Dendritic cell treated with granulocyte-macrophage colony-stimulating factor and Interleukin-4, amounts not matched to agents 40 ng/mL and 50 ng/mL, for 4 days (primary cell): ENCODE data around the gene PTPRB.
"Not testable (repeated sequence)": the region's sequence is repeated elsewhere in the genome, so short reads cannot be mapped to it uniquely, and the experiment has no call there.

Experiments used
- H3K27ac Mint-ChIP-seq: one replicate; pipeline ENCODE4 v1.8.0; 2022; ENCODE audit warnings: mild to moderate bottlenecking, mixed read lengths
- H3K27me3 Mint-ChIP-seq: one replicate; pipeline ENCODE4 v1.8.0; 2022; ENCODE audit warnings: mild to moderate bottlenecking, mixed read lengths
- H3K36me3 Mint-ChIP-seq: one replicate; pipeline ENCODE4 v1.8.0; 2022; ENCODE audit warnings: low read depth, mixed read lengths
- H3K4me1 Mint-ChIP-seq: one replicate; pipeline ENCODE4 v1.8.0; 2022; ENCODE audit warnings: low read depth, mixed read lengths
- H3K4me3 Mint-ChIP-seq: one replicate; pipeline ENCODE4 v1.8.0; 2022; ENCODE audit warnings: mild to moderate bottlenecking, moderate library complexity, mixed read lengths
- H3K9me3 Mint-ChIP-seq: one replicate; pipeline ENCODE4 v1.8.0; 2022; ENCODE audit warnings: mixed read lengths
- intact Hi-C: fragments of 100-400 bp; cut with micrococcal nuclease; formaldehyde crosslinking; loops from one replicate; pipeline ENCODE4 v1.15.0; 2022

Gene PTPRB

DNA sequence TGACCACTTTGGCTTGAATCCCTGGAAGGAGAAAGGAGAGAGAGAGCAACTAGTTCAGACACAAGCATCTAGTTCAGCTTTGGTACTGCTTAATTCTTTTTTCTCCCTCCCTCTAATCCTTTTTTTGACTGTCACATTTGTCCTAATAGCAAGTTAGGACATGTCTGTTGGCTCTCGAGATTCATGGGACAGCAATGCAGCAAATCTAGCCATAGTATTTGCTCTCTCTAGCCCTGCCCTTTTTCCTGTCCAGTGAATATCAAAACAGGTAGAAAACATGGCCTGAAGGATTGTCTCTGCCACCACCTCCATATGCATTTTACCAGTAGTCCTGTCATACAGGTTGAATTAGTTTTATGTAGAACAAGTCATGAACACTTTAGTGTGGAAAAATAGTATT, 116.4 kb downstream of the PTPRB start:
- H3K27me3 Mint-ChIP-seq: no peaks in the 10 kb centered on the region
- no peak overlapping the region for H3K4me3 Mint-ChIP-seq
- H3K36me3 Mint-ChIP-seq: no peaks in the 10 kb centered on the region
- H3K27ac Mint-ChIP-seq: no peak overlapping the region
- intact Hi-C loops: no loop called here
- no peaks in the 10 kb centered on the region for H3K4me1 Mint-ChIP-seq
- H3K9me3 Mint-ChIP-seq: no peaks in the 10 kb centered on the region

DNA sequence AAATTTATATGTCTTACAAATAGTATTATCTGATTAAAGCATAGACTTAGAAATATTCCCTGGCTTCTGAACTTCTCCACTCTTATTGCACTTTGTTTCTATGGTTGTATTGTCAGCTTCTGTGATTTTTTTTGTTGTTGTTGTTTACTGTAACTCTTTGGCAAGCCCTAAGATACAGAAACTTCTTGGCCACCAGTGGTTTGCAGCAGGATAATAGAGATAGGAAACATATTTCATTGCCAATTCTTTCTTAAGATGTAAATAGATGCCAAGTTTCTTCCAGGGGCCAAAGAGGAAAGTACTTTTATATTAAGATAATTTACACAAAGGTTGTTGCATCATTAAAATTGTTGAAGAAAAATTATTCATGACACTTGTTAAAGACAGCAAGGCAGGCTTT, 123.8 kb downstream of the PTPRB start:
- intact Hi-C loops: no loop called here
- Mint-ChIP-seq H3K27ac (no peak overlapping the region), H3K9me3 (peaks cover 3% of the 10 kb centered on the region), H3K4me3 (no peak overlapping the region), H3K4me1 (no peaks in the 10 kb centered on the region), H3K36me3 (no peaks in the 10 kb centered on the region), H3K27me3 (no peaks in the 10 kb centered on the region)

DNA sequence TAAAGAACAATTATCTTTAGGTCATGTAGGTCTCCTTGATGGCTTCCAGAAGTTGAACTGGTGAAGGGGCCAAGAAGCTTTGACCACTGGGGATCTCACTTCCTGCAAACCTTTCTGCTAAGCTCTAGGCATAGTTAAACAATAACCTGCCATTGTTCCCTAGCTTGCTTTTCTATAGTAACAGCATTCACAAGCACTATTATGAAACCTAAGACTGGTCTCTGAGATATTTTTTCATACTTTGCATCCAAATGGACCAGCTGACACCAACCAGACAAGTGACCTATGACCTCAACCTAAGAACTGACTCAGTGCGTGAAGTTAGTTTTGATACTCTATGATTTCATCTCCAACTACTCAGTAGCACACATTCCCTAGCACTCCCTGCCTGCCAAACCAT, 129.1 kb downstream of the PTPRB start:
- intact Hi-C loops: no loop called here
- no peaks in the 10 kb centered on the region for H3K27me3 Mint-ChIP-seq
- H3K27ac Mint-ChIP-seq: no peak overlapping the region
- no peaks in the 10 kb centered on the region for H3K36me3 Mint-ChIP-seq
- no peaks in the 10 kb centered on the region for H3K4me1 Mint-ChIP-seq
- H3K4me3 Mint-ChIP-seq: no peak overlapping the region
- H3K9me3 Mint-ChIP-seq: peaks cover 22% of the 10 kb centered on the region

DNA sequence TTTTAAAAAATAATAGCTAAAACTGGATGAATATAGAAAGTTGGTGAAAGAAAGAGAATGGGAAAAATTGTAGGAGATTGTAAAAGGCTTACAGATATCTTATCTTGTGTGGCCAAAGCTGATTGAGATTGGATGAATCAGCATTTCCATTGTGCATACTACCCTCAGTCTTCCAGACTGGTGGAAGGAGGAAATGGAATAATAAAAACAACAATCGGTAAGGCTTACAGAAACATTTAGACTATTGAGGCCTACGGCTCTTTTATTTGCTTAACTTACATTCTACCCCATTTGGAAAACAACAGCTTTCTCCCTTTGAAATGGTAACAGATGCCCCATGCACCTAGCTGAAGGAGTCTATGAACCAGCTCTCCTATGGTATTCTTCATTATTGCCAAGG, 129.8 kb downstream of the PTPRB start:
- intact Hi-C loops: no loop called here
- no peak overlapping the region for H3K27ac Mint-ChIP-seq
- H3K9me3 Mint-ChIP-seq: peaks cover 29% of the 10 kb centered on the region

DNA sequence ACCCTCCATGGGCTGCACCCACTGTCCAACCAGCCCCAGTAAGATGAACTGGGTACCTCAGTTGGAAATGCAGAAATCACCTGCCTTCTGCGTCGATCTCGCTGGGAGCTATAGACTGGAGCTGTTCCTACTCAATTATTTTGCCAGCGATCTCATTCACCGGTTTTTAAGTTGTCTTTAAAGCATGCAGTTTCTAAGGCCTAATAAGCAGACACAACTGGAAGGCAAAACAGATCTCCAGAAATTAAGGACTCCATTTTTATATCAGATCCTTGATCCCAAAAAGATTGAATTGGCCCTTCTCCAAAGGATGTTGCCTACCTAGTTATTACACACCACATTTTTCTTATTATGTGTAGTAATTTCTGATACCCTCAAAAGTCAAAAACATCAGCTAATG, 139.7 kb downstream of the PTPRB start:
- H3K4me1 Mint-ChIP-seq: no peaks in the 10 kb centered on the region
- H3K4me3 Mint-ChIP-seq: no peak overlapping the region
- intact Hi-C loops: no loop called here
- H3K27me3 Mint-ChIP-seq: no peaks in the 10 kb centered on the region
- H3K36me3 Mint-ChIP-seq: no peaks in the 10 kb centered on the region
- H3K27ac Mint-ChIP-seq: no peak overlapping the region
- H3K9me3 Mint-ChIP-seq: peaks cover 37% of the 10 kb centered on the region

More for the DNA sequence above, 129.8 kb downstream of the PTPRB start:
- Mint-ChIP-seq H3K36me3 (no peaks in the 10 kb centered on the region), H3K27me3 (no peaks in the 10 kb centered on the region), H3K4me1 (no peaks in the 10 kb centered on the region), H3K4me3 (no peak overlapping the region)

DNA sequence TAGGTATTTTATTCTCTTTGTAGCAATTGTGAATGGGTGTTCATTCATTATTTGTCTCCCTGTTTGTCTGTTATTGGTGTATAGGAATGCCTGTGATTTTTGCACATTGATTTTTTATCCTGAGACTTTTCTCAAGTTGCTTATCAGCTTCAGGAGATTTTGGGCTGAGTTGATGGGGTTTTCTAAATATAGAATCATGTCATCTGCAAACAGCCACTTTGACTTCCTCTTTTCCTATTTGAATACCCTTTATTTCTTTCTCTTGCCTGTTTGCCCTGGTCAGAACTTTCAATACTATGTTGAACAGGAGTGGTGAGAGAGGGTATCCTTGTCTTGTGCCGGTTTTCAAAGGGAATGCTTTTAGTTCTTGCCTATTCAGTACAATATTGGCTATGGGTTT, 144.3 kb downstream of the PTPRB start:
- H3K9me3 Mint-ChIP-seq, H3K27me3 Mint-ChIP-seq, H3K36me3 Mint-ChIP-seq, H3K4me1 Mint-ChIP-seq, intact Hi-C loops, H3K27ac Mint-ChIP-seq, H3K4me3 Mint-ChIP-seq: not testable (repeated sequence)

DNA sequence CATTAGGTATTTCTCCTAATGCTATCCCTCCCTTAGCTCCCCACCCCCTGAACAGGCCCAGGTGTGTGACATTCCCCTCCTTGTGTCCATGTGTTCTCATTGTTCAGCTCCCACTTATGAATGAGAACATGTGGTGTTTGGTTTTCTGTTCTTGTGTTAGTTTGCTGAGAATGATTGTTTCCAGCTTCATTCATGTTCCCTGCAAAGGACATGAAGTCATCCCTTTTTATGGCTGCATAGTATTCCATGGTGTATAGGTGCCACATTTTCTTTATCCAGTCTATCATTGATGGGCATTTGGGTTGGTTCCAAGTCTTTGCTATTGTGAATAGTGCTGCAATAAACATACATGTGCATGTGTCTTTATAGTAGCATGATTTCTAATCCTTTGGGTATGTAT, 146.3 kb downstream of the PTPRB start:
- H3K27me3 Mint-ChIP-seq, H3K9me3 Mint-ChIP-seq, H3K27ac Mint-ChIP-seq, H3K36me3 Mint-ChIP-seq, H3K4me3 Mint-ChIP-seq, intact Hi-C loops, H3K4me1 Mint-ChIP-seq: not testable (repeated sequence)

DNA sequence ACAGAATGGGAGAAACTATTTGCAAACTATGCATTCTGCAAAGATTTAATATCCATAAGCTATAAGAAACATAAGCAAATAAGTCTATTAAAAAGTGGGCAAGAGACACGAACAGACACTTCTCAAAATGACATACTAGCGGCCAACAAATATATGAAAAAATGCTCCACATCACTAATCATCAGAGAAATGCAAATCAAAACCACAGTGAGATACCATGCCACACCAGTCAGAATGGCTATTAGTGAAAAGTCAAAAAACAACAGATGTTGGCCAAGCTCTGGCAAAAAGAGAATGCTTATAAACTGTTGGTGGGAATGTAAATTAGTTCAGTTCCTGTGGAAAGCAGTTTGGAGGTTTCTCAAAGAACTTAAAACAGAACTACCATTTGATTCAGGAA, 149.8 kb downstream of the PTPRB start:
- H3K9me3 Mint-ChIP-seq: peaks cover 12% of the 10 kb centered on the region
- no peak overlapping the region for H3K27ac Mint-ChIP-seq
- H3K36me3 Mint-ChIP-seq: no peaks in the 10 kb centered on the region
- intact Hi-C loops: no loop called here
- no peaks in the 10 kb centered on the region for H3K4me1 Mint-ChIP-seq
- no peak overlapping the region for H3K4me3 Mint-ChIP-seq
- H3K27me3 Mint-ChIP-seq: no peaks in the 10 kb centered on the region

DNA sequence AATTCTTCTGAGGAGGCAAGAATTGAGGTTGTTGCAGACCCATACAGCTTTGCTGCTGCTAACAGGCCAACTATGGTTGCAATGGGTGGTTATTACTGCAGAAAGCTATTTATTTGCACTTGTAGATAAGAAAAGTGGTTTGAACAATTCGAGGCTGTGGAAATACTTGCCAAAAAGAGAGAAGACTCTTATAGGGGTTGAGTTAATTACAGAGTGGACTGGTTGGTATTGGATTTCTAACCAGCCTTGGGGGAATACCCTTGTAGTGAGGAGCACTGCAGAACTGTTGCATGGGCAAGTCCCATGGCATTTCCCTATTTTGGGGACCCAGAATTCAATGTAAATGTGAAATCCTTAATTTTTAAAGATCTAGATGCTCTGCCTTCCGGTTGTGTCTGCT, 150.6 kb downstream of the PTPRB start:
- H3K36me3 Mint-ChIP-seq: no peaks in the 10 kb centered on the region
- intact Hi-C loops: no loop called here
- H3K27ac Mint-ChIP-seq: no peak overlapping the region
- no peak overlapping the region for H3K4me3 Mint-ChIP-seq
- no peaks in the 10 kb centered on the region for H3K27me3 Mint-ChIP-seq
- peaks cover 12% of the 10 kb centered on the region for H3K9me3 Mint-ChIP-seq
- H3K4me1 Mint-ChIP-seq: no peaks in the 10 kb centered on the region

DNA sequence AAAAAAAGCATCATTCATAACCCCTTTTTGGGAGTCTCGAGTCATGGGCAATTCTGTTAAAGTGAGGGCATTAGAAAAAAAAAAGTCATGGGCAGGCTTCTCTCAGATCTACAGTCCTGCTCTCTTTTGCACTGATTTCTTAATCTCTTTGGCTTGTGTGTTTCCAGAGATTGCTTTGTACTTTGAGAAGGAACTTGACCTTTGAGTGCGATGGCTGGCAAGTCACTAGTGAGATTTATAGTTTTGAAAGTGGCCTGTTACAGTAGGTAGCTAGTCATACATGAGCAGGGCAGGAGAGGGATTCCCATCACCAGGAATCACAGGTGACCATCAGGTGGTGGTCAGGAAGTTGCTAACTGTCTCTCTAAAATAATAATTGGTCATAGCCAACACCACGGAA, 151.5 kb downstream of the PTPRB start:
- no peak overlapping the region for H3K4me3 Mint-ChIP-seq
- no peaks in the 10 kb centered on the region for H3K36me3 Mint-ChIP-seq
- no peaks in the 10 kb centered on the region for H3K4me1 Mint-ChIP-seq
- H3K27me3 Mint-ChIP-seq: no peaks in the 10 kb centered on the region
- H3K27ac Mint-ChIP-seq: no peak overlapping the region
- intact Hi-C loops: no loop called here
- H3K9me3 Mint-ChIP-seq: peaks cover 12% of the 10 kb centered on the region

DNA sequence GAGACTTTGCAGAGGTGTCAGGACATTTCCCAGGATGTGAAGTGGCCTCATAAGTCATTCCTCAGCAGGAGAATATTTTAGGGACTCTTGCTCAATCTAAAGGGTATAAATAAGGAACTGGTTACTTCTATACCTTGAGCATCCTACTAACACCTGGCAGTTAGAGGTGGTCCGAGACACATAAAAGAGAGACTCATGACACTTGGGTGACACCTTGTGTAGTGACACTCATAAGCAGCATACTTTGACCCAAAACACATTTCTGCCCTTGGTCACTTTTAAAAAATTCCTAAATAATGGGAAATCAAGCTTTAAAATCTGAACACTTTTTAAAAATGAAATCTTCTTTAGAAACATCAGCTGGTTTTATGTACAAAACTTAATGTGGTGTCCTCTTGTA, 152.8 kb downstream of the PTPRB start:
- intact Hi-C loops: no loop called here
- no peak overlapping the region for H3K4me3 Mint-ChIP-seq

DNA sequence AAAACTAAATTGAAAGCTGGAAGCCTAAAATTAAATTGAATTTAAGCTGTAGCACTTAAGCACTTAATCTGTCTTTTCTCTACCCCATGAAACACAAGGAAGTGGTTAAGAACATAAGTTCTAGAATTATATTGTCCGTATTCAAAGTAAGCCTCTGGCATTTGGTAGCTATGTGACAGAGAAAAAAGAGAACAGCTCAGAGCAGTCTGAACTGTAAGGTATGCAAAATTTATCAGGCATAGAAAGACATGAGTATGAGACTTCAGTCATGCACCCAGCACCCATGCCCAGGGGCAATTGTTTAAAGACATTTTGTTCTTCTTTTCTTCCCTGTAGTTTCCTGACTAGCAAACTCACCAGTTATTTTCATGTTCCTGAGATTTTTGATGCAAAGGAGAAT, 154.5 kb downstream of the PTPRB start:
- H3K4me3 Mint-ChIP-seq: no peak overlapping the region

More for the DNA sequence above, 152.8 kb downstream of the PTPRB start:
- H3K4me1 Mint-ChIP-seq: no peaks in the 10 kb centered on the region
- H3K27me3 Mint-ChIP-seq: no peaks in the 10 kb centered on the region
- no peaks in the 10 kb centered on the region for H3K36me3 Mint-ChIP-seq
- H3K9me3 Mint-ChIP-seq: peaks cover 12% of the 10 kb centered on the region
- H3K27ac Mint-ChIP-seq: no peak overlapping the region

DNA sequence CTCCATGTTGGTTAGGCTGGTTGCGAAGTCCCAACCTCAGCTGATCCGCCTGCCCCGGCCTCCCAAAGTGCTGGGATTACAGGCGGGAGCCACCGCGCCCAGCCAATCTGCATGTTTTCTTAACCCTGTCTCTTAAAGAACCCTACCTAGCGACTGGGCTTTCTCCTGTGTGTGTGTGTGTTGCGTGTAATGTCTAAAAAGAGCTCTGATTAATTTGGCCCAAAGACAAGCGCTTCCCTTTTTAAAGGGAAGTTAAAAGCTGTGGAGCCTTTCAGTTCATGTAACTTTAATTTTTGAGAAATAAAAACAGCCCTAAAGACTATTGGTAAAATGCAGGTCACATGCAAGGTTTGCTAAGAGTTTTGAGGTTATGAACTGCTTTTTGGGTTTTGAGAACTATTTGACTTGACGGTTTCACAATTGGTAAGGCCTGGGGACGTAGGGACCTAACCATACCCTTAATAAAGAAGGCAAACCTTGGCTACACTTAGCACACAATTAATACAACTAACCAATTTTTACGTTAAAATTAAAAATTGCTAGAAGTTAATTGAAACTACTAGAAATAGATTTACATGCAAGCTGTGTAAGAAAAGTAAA, 167.9 kb downstream of the PTPRB start:
- intact Hi-C loops: no loop called here
- Mint-ChIP-seq H3K4me1 (peaks cover 11% of the 10 kb centered on the region), H3K27ac (no peak overlapping the region), H3K4me3 (no peak overlapping the region), H3K36me3 (no peaks in the 10 kb centered on the region), H3K27me3 (no peaks in the 10 kb centered on the region), H3K9me3 (peaks cover 31% of the 10 kb centered on the region)

More for the DNA sequence above, 154.5 kb downstream of the PTPRB start:
- H3K27me3 Mint-ChIP-seq: no peaks in the 10 kb centered on the region
- peaks cover 12% of the 10 kb centered on the region for H3K9me3 Mint-ChIP-seq
- H3K4me1 Mint-ChIP-seq: no peaks in the 10 kb centered on the region
- no peak overlapping the region for H3K27ac Mint-ChIP-seq
- H3K36me3 Mint-ChIP-seq: no peaks in the 10 kb centered on the region
- intact Hi-C loops: no loop called here

DNA sequence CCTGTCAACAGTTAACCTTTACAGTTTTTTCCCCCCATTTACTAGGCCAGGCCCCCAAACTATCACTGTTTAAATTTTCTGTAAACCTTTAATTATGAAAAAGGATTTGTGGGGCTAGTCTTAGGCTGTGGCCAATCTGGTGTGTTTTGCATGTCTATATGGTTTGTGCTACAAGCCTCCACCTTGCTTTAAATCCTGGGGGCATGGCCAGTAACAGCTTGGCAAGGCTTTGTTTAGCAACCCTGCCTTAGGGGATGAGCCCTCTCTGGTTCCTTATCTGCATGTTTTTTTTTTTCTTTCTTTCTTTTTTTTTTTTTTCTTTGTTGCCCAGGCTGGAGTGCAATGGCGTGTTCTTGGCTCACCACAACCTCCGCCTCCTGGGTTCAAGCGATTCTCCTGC, 168.5 kb downstream of the PTPRB start:
- Mint-ChIP-seq H3K27me3 (no peaks in the 10 kb centered on the region), H3K4me1 (peaks cover 11% of the 10 kb centered on the region), H3K27ac (no peak overlapping the region), H3K9me3 (peaks cover 37% of the 10 kb centered on the region), H3K4me3 (no peak overlapping the region), H3K36me3 (no peaks in the 10 kb centered on the region)
- intact Hi-C loops: no loop called here

DNA sequence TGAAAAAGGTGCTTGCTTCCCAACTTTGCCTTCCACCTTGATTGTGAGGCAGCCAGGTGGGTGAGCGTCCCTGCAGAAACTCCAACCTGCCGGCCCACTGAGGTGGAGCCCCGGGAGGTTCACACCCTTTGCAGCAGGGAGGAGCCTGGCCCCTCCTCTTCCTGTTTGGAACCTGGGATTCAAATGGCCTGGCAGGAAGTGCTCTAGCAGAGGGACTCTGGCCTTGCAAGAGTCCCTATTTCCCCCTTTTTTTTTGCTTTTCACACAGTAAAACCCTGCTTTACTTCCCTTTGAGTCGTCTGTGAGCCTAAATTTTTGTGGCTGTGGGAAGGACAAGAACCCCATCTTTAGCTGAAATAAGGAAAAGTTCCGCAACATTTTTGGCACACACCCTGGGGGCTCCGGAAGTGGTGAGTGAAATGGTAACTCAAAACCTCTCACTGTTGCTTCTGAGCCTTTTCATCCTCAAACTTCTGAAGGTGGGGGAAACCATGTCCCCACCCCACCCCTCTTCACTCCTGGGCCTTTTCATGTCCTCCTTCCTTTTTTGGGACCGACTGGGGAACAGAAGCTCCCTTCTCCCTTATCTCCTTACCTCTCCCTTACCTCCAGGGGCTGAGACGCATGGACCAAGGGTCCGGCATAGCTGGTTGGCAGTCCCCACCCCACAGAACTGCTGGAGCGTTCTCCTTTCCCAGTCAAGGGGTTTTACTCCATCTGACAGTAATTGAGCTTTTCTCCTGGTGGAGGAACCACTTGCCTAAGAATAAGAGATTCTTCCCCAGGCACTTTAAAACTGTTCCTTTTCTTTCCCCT, 169.1 kb downstream of the PTPRB start:
- Mint-ChIP-seq H3K9me3 (peaks cover 43% of the 10 kb centered on the region), H3K27me3 (no peaks in the 10 kb centered on the region), H3K4me3 (no peak overlapping the region), H3K4me1 (peaks cover 11% of the 10 kb centered on the region), H3K36me3 (no peaks in the 10 kb centered on the region), H3K27ac (no peak overlapping the region)
- intact Hi-C loops: no loop called here
